ENCODE measurements around the gene ZNF490. TPM values are rescaled to one million over a fixed set of nuclear protein-coding genes. Genes with fewer than 3 reads are reported as not detected.
A peak's percentile ranks its signal among the peaks of the same experiment; 100 is the strongest.

Gene ZNF490
- total and polyA plus RNA-seq, 2 donors (not counting 1 experiment from before 2014, with no cell fraction given): 5.7 to 21.2 TPM

GRCh38 chr19:12546068-12546467 is 64.5 kb downstream of the ZNF490 start:
- CTCF ChIA-PET: no interaction called here
- Mint-ChIP-seq H3K4me3 (no peak overlapping the region), H3K27me3 (no peaks in the 10 kb centered on the region), H3K4me1 (peaks cover 50% of the 10 kb centered on the region), H3K9me3 (ENCODE audit: insufficient read depth) (peaks cover 6% of the 10 kb centered on the region), H3K27ac (no peak overlapping the region)
- TF ChIP-seq EZH2 (IDR thresholded peaks at IDR 0.05; ENCODE audit: borderline replicate concordance, insufficient read depth, low read depth, low read length, poor library complexity, severe bottlenecking): no peak
- TF ChIP-seq CTCF (IDR thresholded peaks at IDR 0.05): no peak
- Histone ChIP-seq H3K4me2 (replicated peaks; ENCODE audit: low read depth, low read length, poor library complexity, severe bottlenecking) (no peak overlapping the region), H4K20me1 (ENCODE audit: control insufficient read depth, insufficient read depth, low read length, poor library complexity, severe bottlenecking) (peaks cover 45% of the 10 kb centered on the region), H3K9me3 (ENCODE audit: control extremely low read depth in 1 of 3, control insufficient read depth in 2 of 3, insufficient read depth in 1 of 3, low read length in 2 of 3) (peaks cover 2 to 4% (median 3%) of the 10 kb centered on the region in 3 donors), H3K4me1 (ENCODE audit: control insufficient read depth in 2 of 2, insufficient read depth in 2 of 2, low read length in 2 of 2) (peaks cover 11 to 23% of the 10 kb centered on the region in 2 donors), H3K79me2 (ENCODE audit: control insufficient read depth, insufficient read depth, low read length) (peaks cover 97% of the 10 kb centered on the region), H3K27ac (ENCODE audit: low read length in 2 of 2) (no peak overlapping the region), H3K9ac (ENCODE audit: low read length) (no peak overlapping the region), H2AFZ (ENCODE audit: insufficient read depth, low read depth, low read length, poor library complexity, severe bottlenecking) (no peak overlapping the region), H3K27me3 (replicated peaks in 1 of 4; ENCODE audit: control extremely low read depth in 1 of 4, control insufficient read depth in 3 of 4, insufficient read depth in 4 of 4, low read length in 3 of 4) (no peaks in the 10 kb centered on the region), H3K4me3 (ENCODE audit: control extremely low read depth in 1 of 5, extremely low read depth in 1 of 5, insufficient read depth in 1 of 5, low read depth in 2 of 5, low read length in 4 of 5) (no peak overlapping the region), H3K36me3 (replicated peaks in 1 of 2; ENCODE audit: control extremely low read depth in 1 of 2, control insufficient read depth in 1 of 2, extremely low read depth in 1 of 2, insufficient read depth in 2 of 2, low read length in 1 of 2) (peaks cover 10 to 19% of the 10 kb centered on the region in 2 experiments)
- 90% methylated on average over 5 of the region's 5 CpGs for WGBS (ENCODE audit: insufficient coverage)
- POLR2A ChIA-PET: no interaction called here
- intact Hi-C loops (cut with micrococcal nuclease): no loop called here
- ATAC-seq (ENCODE audit: low read depth): no peak
- DNase-seq: no peak

GRCh38 chr19:12545267-12545666 is 65.3 kb downstream of the ZNF490 start:
- peaks cover 93% of the 10 kb centered on the region for H3K79me2 ChIP-seq (ENCODE audit: control insufficient read depth, insufficient read depth, low read length)
- peaks cover 51% of the 10 kb centered on the region for H4K20me1 ChIP-seq (ENCODE audit: control insufficient read depth, insufficient read depth, low read length, poor library complexity, severe bottlenecking)
- H3K9me3 ChIP-seq (ENCODE audit: control extremely low read depth in 1 of 3, control insufficient read depth in 2 of 3, insufficient read depth in 1 of 3, low read length in 2 of 3): peaks cover 2 to 4% (median 3%) of the 10 kb centered on the region in 3 donors
- no peaks in the 10 kb centered on the region for H3K27me3 Mint-ChIP-seq
- H2AFZ ChIP-seq (ENCODE audit: insufficient read depth, low read depth, low read length, poor library complexity, severe bottlenecking): no peak overlapping the region
- peaks cover 50% of the 10 kb centered on the region for H3K4me1 Mint-ChIP-seq
- H3K27me3 ChIP-seq (replicated peaks in 1 of 4; ENCODE audit: control extremely low read depth in 1 of 4, control insufficient read depth in 3 of 4, insufficient read depth in 4 of 4, low read length in 3 of 4): no peaks in the 10 kb centered on the region
- ChIA-PET POLR2A (no interaction called here), CTCF (no interaction called here)
- ATAC-seq (ENCODE audit: low read depth): no peak
- intact Hi-C loops (cut with micrococcal nuclease): no loop called here
- no peak overlapping the region for H3K4me3 Mint-ChIP-seq
- no peak overlapping the region for H3K4me2 ChIP-seq (replicated peaks; ENCODE audit: low read depth, low read length, poor library complexity, severe bottlenecking)
- H3K9ac ChIP-seq (ENCODE audit: low read length): no peak overlapping the region
- no peak overlapping the region for H3K27ac ChIP-seq (ENCODE audit: low read length in 2 of 2)
- peaks cover 10 to 19% of the 10 kb centered on the region in 2 experiments for H3K36me3 ChIP-seq (replicated peaks in 1 of 2; ENCODE audit: control extremely low read depth in 1 of 2, control insufficient read depth in 1 of 2, extremely low read depth in 1 of 2, insufficient read depth in 2 of 2, low read length in 1 of 2)
- H3K9me3 Mint-ChIP-seq (ENCODE audit: insufficient read depth): peaks cover 6% of the 10 kb centered on the region
- 99% methylated on average over 6 of the region's 8 CpGs for WGBS (ENCODE audit: insufficient coverage)
- TF ChIP-seq EZH2 (IDR thresholded peaks at IDR 0.05; ENCODE audit: borderline replicate concordance, insufficient read depth, low read depth, low read length, poor library complexity, severe bottlenecking): no peak
- no peak for TF ChIP-seq CTCF (IDR thresholded peaks at IDR 0.05)
- no peak overlapping the region for H3K4me3 ChIP-seq (ENCODE audit: control extremely low read depth in 1 of 5, extremely low read depth in 1 of 5, insufficient read depth in 1 of 5, low read depth in 2 of 5, low read length in 4 of 5)
- DNase-seq: no peak
- H3K4me1 ChIP-seq (ENCODE audit: control insufficient read depth in 2 of 2, insufficient read depth in 2 of 2, low read length in 2 of 2): peaks cover 8 to 17% of the 10 kb centered on the region in 2 donors
- H3K27ac Mint-ChIP-seq: peak overlapping the region; percentile 17

Measured in B cell (primary cell).